HEK293 (cell line): ENCODE data around the gene FRMD4B.
A peak's percentile ranks its signal among the peaks of the same experiment; 100 is the strongest.

Experiments
- CTCF ChIA-PET: fragments of 350-600 bp; formaldehyde crosslinking; extraction: SDS; loops from one replicate; lab custom pipeline; 2021; ENCODE audit warnings: antibody characterized with exemption; lab: Yijun Ruan, JAX
- POLR2A ChIA-PET: fragments of 300-600 bp; formaldehyde crosslinking; extraction: SDS; loops from one replicate; lab custom pipeline; 2020; ENCODE audit warnings: antibody characterized with exemption, inconsistent platforms; lab: Yijun Ruan, JAX
- H3K27ac ChIP-seq: fragments of 200-500 bp; sonication (Bioruptor generic); 2 replicates; pipeline ENCODE4 v1.5.1; 2014; ENCODE audit warnings: low read depth, low read length, control low read depth, inconsistent platforms; ENCODE audit errors: extremely low read depth
- H3K36me3 ChIP-seq, 2 experiments: fragments of 200-500 bp in 1 of 2; sonication (Bioruptor generic) in 1 of 2; 1 replicate in 1 of 2; 2 replicates in 1 of 2; pipeline ENCODE4 v1.5.1; 2014 to 2017; ENCODE audit warnings: inconsistent platforms in 2 of 2, low read length in 2 of 2; ENCODE audit not compliant: control insufficient read depth in 2 of 2, insufficient read depth in 1 of 2
- H3K4me1 ChIP-seq: fragments of 200-500 bp; sonication (Bioruptor generic); 2 replicates; pipeline ENCODE4 v1.5.1; 2014; ENCODE audit warnings: mild to moderate bottlenecking, low read length, inconsistent platforms; ENCODE audit not compliant: control insufficient read depth, insufficient read depth
- H3K4me3 ChIP-seq: 2 replicates; pipeline ENCODE4 v1.5.1; 2011; ENCODE audit warnings: low read depth, mild to moderate bottlenecking, control low read depth, low read length, moderate library complexity
- H3K9me3 ChIP-seq: fragments of 200-500 bp; sonication (Bioruptor generic); 2 replicates; pipeline ENCODE4 v1.5.1; 2014; ENCODE audit warnings: low read depth, low read length, inconsistent platforms; ENCODE audit not compliant: control insufficient read depth, insufficient read depth
- CTCF ChIP-seq: fragments of 450-650 bp; formaldehyde crosslinking; IDR thresholded peaks from 2 replicates; pipeline ENCODE4 v1.5.1; 2016; ENCODE audit warnings: missing biosample characterization, missing genetic modification characterization
- PRDM1 ChIP-seq: fragments of 450-650 bp; formaldehyde crosslinking; IDR thresholded peaks from 2 replicates; pipeline ENCODE4; 2016; ENCODE audit warnings: missing biosample characterization, missing genetic modification characterization
- SCRT2 ChIP-seq: fragments of 450-650 bp; formaldehyde crosslinking; IDR thresholded peaks from 2 replicates; pipeline ENCODE4 v1.5.1; 2016; ENCODE audit warnings: missing biosample characterization, missing genetic modification characterization
- YY1 ChIP-seq: fragments of 450-650 bp; formaldehyde crosslinking; IDR thresholded peaks from 2 replicates; pipeline ENCODE4 v1.5.1; 2018; ENCODE audit warnings: missing biosample characterization, missing genetic modification characterization
- ZBTB17 ChIP-seq: fragments of 450-650 bp; formaldehyde crosslinking; IDR thresholded peaks from 2 replicates; pipeline ENCODE4 v1.5.1; 2016; ENCODE audit warnings: missing biosample characterization, missing genetic modification characterization
- ZBTB21 ChIP-seq: fragments of 450-650 bp; formaldehyde crosslinking; IDR thresholded peaks from 2 replicates; pipeline ENCODE4 v1.5.1; 2017; ENCODE audit warnings: missing biosample characterization, missing genetic modification characterization
- ZNF121 ChIP-seq: fragments of 450-650 bp; formaldehyde crosslinking; IDR thresholded peaks from 2 replicates; pipeline ENCODE4 v1.5.1; 2016; ENCODE audit warnings: missing biosample characterization, missing genetic modification characterization
- ZNF2 ChIP-seq: fragments of 450-650 bp; formaldehyde crosslinking; IDR thresholded peaks from 2 replicates; pipeline ENCODE4 v1.5.1; 2016; ENCODE audit warnings: missing biosample characterization, missing genetic modification characterization
- ZNF239 ChIP-seq: fragments of 450-650 bp; formaldehyde crosslinking; IDR thresholded peaks from 2 replicates; pipeline ENCODE4 v1.5.1; 2016; ENCODE audit warnings: missing biosample characterization, missing genetic modification characterization
- ZNF423 ChIP-seq: fragments of 450-650 bp; formaldehyde crosslinking; IDR thresholded peaks from 2 replicates; pipeline ENCODE4 v1.5.1; 2016; ENCODE audit warnings: missing biosample characterization, missing genetic modification characterization
- ZNF48 ChIP-seq: fragments of 450-650 bp; formaldehyde crosslinking; IDR thresholded peaks from 2 replicates; pipeline ENCODE4 v1.5.1; 2016; ENCODE audit warnings: missing biosample characterization, missing genetic modification characterization
- ZNF548 ChIP-seq: fragments of 450-650 bp; formaldehyde crosslinking; IDR thresholded peaks from 2 replicates; pipeline ENCODE4 v1.5.1; 2016; ENCODE audit warnings: missing biosample characterization, missing genetic modification characterization
- ZNF654 ChIP-seq: fragments of 450-650 bp; formaldehyde crosslinking; IDR thresholded peaks from 2 replicates; pipeline ENCODE4 v1.5.1; 2016; ENCODE audit warnings: low read depth, missing biosample characterization, missing genetic modification characterization
- ZNF660 ChIP-seq: fragments of 450-650 bp; IDR thresholded peaks from 2 replicates; pipeline ENCODE4 v1.5.1; 2018; ENCODE audit warnings: missing biosample characterization, mild to moderate bottlenecking, missing genetic modification characterization
- ZNF768 ChIP-seq: fragments of 450-650 bp; formaldehyde crosslinking; IDR thresholded peaks from 2 replicates; pipeline ENCODE4 v1.5.1; 2018; ENCODE audit warnings: missing biosample characterization, mild to moderate bottlenecking, missing genetic modification characterization
- TF ChIP-seq, protein P1 (sequence below): fragments of 450-650 bp; formaldehyde crosslinking; IDR thresholded peaks from 2 replicates; pipeline ENCODE4 v1.5.0; 2017; ENCODE audit warnings: missing biosample characterization, missing genetic modification characterization, borderline replicate concordance
- TF ChIP-seq, protein P2 (sequence below): fragments of 450-650 bp; formaldehyde crosslinking; IDR thresholded peaks from 2 replicates; pipeline ENCODE4 v1.5.1; 2017; ENCODE audit warnings: missing biosample characterization, missing genetic modification characterization

The FRMD4B gene

GRCh38 chr3:69162308-69162980 is 223.4 kb downstream of the FRMD4B start:
- Histone ChIP-seq H3K9me3 (no peaks in the 10 kb centered on the region), H3K27ac (no peak overlapping the region), H3K4me1 (no peaks in the 10 kb centered on the region), H3K36me3 (no peaks in the 10 kb centered on the region), H3K4me3 (no peak overlapping the region)
- ChIA-PET CTCF (interaction anchor here (0.6 to 6.2 kb wide), 23 partner anchors 8 to 509 kb away, joined by 3 to 173 read pairs (median 4); no protein-coding TSS in a partner anchor), POLR2A (no interaction called here)
- TF ChIP-seq ZBTB17 (no peak), ZBTB21 (no peak), YY1 (tag by site-specific recombination) (no peak), ZNF239 (tag by site-specific recombination) (no peak), PRDM1 (tag by site-specific recombination) (no peak), ZNF2 (tag by site-specific recombination) (no peak), ZNF548 (tag by site-specific recombination) (no peak), ZNF121 (tag by site-specific recombination) (no peak), ZNF48 (tag by site-specific recombination) (no peak), ZNF423 (tag by site-specific recombination) (no peak)
- TF ChIP-seq, protein P1, sequence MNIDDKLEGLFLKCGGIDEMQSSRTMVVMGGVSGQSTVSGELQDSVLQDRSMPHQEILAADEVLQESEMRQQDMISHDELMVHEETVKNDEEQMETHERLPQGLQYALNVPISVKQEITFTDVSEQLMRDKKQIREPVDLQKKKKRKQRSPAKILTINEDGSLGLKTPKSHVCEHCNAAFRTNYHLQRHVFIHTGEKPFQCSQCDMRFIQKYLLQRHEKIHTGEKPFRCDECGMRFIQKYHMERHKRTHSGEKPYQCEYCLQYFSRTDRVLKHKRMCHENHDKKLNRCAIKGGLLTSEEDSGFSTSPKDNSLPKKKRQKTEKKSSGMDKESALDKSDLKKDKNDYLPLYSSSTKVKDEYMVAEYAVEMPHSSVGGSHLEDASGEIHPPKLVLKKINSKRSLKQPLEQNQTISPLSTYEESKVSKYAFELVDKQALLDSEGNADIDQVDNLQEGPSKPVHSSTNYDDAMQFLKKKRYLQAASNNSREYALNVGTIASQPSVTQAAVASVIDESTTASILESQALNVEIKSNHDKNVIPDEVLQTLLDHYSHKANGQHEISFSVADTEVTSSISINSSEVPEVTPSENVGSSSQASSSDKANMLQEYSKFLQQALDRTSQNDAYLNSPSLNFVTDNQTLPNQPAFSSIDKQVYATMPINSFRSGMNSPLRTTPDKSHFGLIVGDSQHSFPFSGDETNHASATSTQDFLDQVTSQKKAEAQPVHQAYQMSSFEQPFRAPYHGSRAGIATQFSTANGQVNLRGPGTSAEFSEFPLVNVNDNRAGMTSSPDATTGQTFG (tag by site-specific recombination): no peak

- TF ChIP-seq SCRT2: 0 out of 2 replicates have a peak, but pooled peaks have one; percentile 9
- TF ChIP-seq ZNF2 (tag by site-specific recombination): 0 out of 2 replicates have a peak, but pooled peaks have one; percentile 51
- TF ChIP-seq ZNF654: peak; percentile 80
- TF ChIP-seq, protein P2, sequence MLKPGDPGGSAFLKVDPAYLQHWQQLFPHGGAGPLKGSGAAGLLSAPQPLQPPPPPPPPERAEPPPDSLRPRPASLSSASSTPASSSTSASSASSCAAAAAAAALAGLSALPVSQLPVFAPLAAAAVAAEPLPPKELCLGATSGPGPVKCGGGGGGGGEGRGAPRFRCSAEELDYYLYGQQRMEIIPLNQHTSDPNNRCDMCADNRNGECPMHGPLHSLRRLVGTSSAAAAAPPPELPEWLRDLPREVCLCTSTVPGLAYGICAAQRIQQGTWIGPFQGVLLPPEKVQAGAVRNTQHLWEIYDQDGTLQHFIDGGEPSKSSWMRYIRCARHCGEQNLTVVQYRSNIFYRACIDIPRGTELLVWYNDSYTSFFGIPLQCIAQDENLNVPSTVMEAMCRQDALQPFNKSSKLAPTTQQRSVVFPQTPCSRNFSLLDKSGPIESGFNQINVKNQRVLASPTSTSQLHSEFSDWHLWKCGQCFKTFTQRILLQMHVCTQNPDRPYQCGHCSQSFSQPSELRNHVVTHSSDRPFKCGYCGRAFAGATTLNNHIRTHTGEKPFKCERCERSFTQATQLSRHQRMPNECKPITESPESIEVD: peak; percentile 69
- TF ChIP-seq, protein P1 (tag by site-specific recombination): no peak
- TF ChIP-seq CTCF: peak; percentile 49
- TF ChIP-seq ZNF660: peak; percentile 57; the same call in 1 of the 2 replicates
- no peak for TF ChIP-seq ZNF768 (tag by site-specific recombination)
- no peak overlapping the region for H3K27ac ChIP-seq
- no peaks in the 10 kb centered on the region for H3K4me1 ChIP-seq
- H3K36me3 ChIP-seq: no peaks in the 10 kb centered on the region
- no peaks in the 10 kb centered on the region for H3K9me3 ChIP-seq
- H3K4me3 ChIP-seq: no peak overlapping the region
- CTCF ChIA-PET: interaction anchor here (0.6 to 6.2 kb wide), 41 partner anchors 9 to 510 kb away, joined by 3 to 173 read pairs (median 4); no protein-coding TSS in a partner anchor
- POLR2A ChIA-PET: interaction anchor here (0.6 kb wide), 1 partner anchor 268 kb away, joined by 3 read pairs; no protein-coding TSS in a partner anchor
These were observed 224.1 kb downstream of the FRMD4B start for GRCh38 chr3:69161587-69162307.
